DMS79 treated with DMSO at 0.1 percent for 48 hours (cell line): Measurements from ENCODE around the gene ZFHX3.

Source experiments
- DNase-seq: peaks from one replicate; lab custom pipeline; 2025; lab: John Stamatoyannopoulos, UW

ZFHX3 gene

DNA sequence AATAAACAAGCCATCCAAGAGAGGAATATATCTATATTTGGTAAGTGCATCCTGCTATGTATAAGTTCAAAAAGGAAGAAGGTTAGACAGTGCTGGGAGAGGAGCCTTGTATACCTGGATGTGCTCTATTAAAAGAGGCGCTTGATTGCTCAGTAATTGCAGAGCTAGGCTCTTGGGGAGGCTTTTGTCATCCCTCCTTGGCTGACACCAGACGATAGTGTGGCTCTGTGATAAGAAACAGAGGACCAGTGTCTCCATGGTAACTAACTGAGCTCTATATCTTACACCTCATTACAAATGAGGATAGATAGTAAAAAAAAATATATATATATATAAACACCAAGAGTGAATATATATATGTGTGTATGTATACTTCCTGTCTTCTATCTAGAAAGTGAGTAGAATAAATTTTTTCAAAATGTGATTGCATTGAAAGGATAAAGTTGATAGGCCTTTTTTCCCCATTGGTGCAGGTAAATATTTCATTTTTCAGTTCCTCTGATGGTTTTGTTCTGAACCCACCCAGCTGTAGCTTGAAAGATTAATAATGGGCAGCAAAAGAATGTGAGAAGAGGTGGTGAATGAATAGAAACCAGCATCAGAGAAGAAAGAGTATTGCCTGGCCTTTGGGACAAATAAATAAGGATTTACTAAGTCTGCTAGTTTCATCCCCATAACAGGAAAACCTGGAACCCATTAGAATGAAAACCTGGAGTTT, 303.7 kb downstream of the ZFHX3 start:
- DNase-seq, result no peak

DNA sequence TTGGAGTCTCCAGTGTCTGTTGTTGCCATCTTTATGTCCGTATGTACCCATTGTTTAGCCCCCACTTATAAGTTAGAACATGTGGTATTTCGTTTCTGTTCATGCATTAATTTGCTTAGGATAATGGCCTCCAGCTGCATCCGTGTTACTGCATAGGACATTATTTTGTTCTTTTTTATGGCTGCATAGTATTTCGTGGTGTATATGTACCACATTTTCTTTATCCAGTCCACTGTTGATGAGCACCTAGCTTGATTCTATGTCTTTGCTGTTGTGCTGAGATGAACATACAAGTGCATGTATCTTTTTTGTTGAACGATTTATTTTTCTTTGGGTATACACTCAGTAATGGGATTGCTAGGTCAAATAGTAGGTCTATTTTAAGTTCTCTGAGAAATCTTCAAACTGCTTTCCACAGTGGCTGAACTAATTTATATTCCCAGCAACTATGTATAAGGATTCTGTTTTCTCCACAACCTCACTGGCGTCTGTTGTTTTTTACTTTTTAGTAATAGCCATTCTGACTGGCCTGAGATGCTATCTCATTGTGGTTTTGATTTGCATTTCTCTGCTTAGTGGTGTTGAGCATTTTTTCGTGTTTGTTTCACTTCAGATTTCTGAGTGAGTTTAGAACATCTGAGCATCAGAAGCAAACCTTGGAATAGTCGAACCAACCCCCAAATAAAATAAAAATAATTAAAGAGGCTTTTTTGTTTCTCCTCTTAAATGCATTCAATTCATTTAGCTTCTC, 304.7 kb downstream of the ZFHX3 start:
- DNase-seq, result no peak

DNA sequence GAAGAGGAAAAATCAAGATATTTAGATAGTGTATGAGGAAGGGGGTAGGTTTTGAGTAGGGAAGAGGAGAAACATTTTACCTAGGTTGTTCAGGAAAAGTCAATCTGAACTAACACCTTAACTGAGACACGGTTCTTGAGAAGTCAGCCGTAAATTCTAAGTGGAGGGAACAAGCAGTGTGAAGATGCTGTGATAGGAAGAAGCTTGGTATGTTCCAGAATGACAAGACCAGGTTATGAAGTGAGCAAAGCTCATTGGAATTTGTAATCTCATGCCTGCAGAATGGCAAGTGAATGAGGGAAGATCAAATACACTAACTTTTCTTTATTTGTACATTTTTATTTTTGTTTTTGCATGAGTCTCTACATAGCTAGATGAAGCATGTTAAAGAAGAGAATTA, 307.6 kb downstream of the ZFHX3 start:
- DNase-seq, result no peak

DNA sequence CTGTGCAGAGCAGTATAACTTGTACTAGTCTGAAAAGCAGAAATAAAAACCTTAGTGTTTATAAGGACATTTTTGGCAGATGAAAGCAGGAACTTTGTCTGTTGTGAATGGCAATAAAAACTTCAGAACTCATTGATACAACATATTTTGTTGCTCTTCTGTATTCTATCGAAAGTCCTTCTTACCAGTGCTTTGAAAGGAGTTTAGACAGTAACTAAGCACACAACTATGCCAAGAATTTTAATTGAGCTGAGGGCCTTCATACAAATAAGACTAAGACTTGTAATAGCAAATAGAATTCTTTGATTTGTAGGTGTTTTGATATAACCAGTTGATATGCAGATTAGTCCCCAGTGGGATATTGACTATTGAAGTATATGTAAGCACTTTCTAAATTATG, 308.4 kb downstream of the ZFHX3 start:
- no peak for DNase-seq

DNA sequence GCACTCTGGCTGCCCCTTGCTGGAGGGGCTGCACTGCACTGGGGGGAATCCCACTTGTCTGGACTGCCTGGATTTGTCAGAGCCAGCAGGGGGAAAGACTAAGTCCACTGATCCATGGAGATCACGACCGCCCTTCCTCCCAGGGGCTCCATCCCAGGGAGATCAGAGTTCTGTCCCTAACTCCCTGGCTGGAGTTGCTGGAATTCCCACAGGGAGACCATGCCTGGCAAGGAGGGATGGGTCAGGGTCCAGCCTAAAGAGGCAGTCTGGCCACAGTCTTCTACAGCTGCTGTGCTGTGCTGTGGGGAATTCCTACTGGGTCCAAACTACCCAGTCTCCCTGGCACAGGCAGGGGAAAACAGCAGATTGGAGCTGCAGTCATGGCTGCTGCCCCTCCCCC, 311.9 kb downstream of the ZFHX3 start:
- no peak for DNase-seq
